ENCODE measurements around the gene SMPD2.
"Not testable (repeated sequence)": the region's sequence is repeated elsewhere in the genome, so short reads cannot be mapped to it uniquely, and the experiment has no call there.

The SMPD2 gene

GRCh38 chr6:109447878-109448555 lies 7.5 kb downstream of the SMPD2 start:
- no peak for DNase-seq

GRCh38 chr6:109448615-109449014 lies 8.1 kb downstream of the SMPD2 start:
- no peak for DNase-seq

DNA sequence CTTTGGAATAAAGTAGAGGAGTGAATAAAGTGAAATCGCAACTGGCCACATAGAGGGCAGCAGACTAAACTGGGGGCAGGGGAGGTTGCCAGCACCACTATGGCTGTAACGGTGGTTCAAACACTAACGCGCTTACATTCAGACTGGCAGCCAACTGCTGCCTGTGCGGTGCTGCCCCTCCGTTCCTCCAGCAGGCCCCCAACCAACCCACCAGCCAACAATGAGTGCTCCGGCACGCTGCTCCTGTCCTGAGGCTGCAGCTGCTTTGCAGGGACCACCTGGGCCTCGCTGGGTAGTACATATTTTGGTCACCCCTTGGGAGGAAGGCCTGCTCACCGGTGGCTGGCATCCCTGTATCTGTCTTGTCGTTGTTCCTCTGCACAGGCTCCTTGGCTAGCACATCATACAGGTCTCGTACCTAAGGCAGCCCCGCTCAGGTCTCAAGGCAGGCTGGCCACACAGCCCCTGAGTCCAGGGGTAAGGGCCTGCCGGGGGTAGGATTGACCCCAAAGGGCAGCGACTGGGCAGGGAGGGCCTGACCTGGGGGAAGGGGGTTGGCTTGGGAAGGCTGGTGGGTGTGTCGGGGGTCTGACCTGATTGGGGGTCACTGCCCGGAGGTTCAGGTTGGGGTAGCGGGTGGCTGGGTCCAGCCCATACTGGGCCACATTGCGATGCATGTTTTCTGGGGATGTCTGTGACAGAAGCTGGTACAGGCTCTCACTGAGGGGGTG lies 8.7 kb downstream of the SMPD2 start:
- DNase-seq = no peak

DNA sequence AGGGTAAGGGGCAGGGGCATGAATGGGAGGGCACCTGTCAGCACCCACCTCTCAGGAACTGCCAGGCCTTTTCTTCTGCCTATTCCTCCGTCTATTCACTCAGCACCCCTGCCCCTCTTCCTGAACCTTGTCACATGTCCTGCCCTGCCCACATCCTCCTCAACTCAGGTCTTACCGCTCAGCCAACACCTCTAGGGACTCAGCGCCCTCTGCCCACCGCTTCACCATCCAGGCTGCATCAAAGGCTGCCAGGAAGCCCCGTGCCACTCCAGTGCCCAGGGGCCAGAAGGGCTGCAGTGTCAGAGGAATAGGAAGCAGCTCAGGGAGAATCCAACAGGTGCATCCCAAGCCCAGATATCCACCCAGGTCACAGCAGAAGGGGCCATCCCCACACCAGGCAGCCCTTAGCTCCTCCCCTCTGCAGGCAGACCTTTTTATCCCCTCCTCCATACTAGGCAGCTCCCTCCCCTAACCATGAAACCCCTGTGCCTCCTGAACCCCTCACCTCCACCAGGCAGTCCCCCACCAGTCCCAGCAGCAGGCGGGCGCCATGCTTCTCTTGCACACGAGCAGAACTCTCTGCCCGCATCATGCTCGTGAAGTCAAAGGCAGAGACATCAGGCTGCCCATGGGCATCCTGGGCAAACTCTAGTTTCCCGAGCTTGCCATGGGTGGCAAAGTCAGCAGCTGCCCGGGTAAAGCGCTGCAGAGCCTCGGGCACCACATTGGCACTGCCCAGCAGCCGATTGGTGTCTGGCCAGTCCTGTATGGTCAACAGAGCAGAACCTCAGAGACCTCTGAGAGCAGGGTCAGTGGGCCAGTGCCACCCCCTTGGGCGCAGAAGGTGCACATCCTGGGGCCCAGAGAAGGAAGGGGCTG lies 9.5 kb downstream of the SMPD2 start:
- DNase-seq = no peak

- no peak for DNase-seq
Measured at GRCh38 chr6:109450801-109451200, 10.3 kb downstream of the SMPD2 start.

GRCh38 chr6:109451376-109451775 lies 10.9 kb downstream of the SMPD2 start:
- DNase-seq = no peak

DNA sequence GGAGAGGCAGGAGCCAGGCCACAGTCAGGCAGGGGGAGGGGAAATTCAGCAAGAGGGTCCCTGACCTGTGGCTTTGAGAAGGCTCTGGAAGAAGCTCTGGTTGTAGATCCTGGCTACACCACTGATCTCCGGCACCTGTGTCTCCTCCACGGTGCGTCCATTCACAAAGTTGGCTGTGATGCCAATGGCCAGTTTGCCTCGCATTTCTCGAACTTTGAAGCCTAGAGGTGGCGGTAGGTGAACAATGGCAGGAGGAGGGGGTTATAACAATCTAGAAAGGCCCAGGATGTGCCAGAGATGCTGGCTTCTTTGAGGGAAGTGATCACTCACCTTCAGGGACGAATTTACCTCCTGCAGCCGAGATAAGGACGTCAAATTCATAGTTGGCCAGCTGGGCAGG lies 11.7 kb downstream of the SMPD2 start:
- DNase-seq = no peak

- no peak for DNase-seq
Measured at GRCh38 chr6:109453156-109453555, 12.6 kb downstream of the SMPD2 start.

GRCh38 chr6:109453594-109454495 lies 13.3 kb downstream of the SMPD2 start:
- DNase-seq = no peak

GRCh38 chr6:109454496-109455436 lies 14.2 kb downstream of the SMPD2 start:
- peak; percentile 74 for DNase-seq

DNA sequence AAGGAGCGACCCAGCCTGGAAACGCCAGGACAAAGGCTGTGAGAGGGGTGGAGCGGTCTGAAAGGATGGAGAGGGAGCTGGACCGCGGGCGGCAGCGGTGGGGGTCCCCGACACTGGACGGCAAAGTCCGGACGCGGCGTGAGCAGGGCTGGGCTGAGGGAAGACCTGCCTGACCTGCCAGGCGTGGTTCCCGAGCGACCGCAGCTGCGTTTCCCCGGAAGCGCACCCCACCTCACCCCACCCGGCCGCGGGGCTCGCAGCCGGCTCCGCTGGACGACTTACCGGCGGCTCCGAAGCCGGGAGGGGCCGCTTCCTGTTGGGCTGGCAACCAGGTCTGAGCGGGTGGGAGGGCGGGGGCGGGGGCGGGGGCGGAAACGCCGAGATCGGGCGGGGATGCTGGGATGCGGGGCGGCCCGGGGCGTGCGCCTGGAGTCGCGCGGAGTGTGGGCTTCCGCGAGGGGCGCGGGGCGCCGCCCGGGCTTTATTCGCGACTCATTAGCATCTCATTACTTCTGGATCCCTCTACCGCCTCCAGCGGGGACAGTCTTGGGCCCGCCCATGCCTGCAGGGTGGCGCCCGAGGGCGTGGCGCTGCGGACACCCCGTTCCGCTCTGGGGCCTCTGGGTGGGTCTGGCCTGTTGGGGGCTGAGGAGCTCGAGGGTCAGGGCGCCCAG lies 15.1 kb downstream of the SMPD2 start, which contains the start of gene MICAL1:
TSS of gene MICAL1 (minus strand) at position 336 of the 674 bp plus-strand sequence. CDS start 1,576 bp downstream, outside the sequence.
- peak; percentile 70 for DNase-seq

GRCh38 chr6:109456111-109456583 lies 15.6 kb downstream of the SMPD2 start:
- no peak for DNase-seq

GRCh38 chr6:109456710-109457561 lies 16.4 kb downstream of the SMPD2 start:
- no peak for DNase-seq

DNA sequence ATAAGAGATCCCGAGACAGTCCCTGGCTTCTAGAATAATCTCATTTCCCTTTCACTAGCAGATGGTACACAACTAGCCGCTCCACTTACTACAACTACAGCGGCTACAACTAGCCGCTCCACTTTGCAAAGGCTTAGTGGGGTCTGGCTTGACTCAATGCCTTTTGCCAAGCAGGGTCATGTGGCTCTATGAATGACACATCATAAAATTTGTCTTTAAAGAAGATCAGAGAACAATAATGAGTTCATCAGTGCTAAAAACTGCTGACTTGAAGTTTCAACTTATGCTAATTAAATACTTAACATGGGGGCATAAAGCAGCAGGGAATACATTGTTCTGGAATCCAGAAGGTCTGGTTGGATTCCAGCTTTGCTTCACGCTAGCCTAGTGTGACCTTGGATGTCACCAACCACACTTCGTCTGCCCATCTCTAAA lies 17.1 kb downstream of the SMPD2 start:
- no peak for DNase-seq

- DNase-seq = peak; percentile 36
Measured at GRCh38 chr6:109458774-109459531, 18.4 kb downstream of the SMPD2 start.

- no peak for DNase-seq
Measured at GRCh38 chr6:109460161-109460829, 19.8 kb downstream of the SMPD2 start.

DNA sequence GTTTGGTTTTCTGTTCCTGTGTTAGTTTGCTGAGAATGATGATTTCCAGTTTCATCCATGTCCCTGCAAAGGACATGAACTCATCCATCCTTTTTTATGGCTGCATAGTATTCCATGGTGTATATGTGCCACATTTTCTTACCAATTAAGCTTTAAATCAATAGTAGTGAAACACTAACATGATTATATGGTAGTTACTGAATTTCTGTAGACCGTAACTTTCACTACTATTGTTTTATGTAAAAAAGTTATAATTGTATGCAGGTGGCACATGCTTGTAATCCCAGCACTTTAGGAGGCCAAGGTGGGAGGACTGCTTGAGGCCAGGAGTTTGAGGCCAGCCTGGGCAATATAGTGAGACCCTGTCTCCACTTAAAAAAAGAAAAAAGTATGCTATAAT lies 20.7 kb downstream of the SMPD2 start:
- not testable (repeated sequence) for DNase-seq

Measured in stimulated activated naive CD4-positive, alpha-beta T cell treated with Interleukin-2 at 50 U/mL for 16 hours (primary cell).